ENCODE measurements around the gene IGFLR1. TPM values are rescaled to one million over a fixed set of nuclear protein-coding genes. Genes with fewer than 3 reads are reported as not detected.

The IGFLR1 gene
- total and polyA plus RNA-seq, 2 of the 4 experiments (the other 2 are of a cell fraction), result 0.72 to 2.7 TPM

DNA sequence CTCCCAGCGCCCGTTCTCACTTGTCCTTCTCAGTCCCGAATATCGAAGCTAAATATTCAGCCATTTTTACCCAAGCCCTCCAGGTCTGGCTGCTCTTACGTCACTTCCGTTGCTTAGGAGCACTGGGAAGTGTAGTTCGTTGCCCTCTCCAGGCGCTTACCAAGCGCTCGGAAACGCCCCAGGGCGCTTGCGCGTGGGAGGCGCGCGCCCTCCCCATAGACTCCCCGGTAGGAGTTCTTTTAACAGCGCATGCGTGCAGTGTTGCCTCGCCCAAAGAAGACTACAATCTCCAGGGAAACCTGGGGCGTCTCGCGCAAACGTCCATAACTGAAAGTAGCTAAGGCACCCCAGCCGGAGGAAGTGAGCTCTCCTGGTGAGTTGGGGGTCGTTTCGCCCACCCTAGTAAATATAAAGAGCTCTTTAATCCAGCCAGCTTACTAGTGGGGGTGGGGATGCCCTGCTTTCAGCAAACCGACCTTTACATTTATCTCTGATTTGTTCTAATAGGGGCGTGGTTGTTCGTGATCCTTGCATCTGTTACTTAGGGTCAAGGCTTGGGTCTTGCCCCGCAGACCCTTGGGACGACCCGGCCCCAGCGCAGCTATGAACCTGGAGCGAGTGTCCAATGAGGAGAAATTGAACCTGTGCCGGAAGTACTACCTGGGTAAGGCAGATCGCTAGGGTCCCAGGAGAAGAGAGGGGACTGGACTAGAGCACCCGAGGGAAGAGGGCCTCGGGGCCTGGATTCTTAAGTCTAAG, 3.3 kb upstream of the IGFLR1 start, which contains the start of the genes PSENEN and U2AF1L4:
Gene PSENEN, plus strand, starts transcription at position 324 of the 759 bp plus-strand sequence. Its CDS starts 280 bp downstream, at position 604.
Gene U2AF1L4, minus strand, starts transcription at position 91 of the 759 bp plus-strand sequence. Its CDS starts 27 bp downstream, at position 64.
- peak within 1 kb of the TSS; percentile 89 for H4K91ac ChIP-seq (ENCODE audit: insufficient read depth, low read depth, low read length)
- H4K5ac ChIP-seq (ENCODE audit: low read depth, low read length), result peak within 1 kb of the TSS; percentile 14
- peak within 1 kb of the TSS; percentile 53 for H3K23ac ChIP-seq (ENCODE audit: low read depth, low read length)
- DNase-seq (peak; percentile 100), ATAC-seq (ENCODE audit: low read depth) (peak; percentile 71)
- peak within 1 kb of the TSS; percentile 69 for H3K27ac ChIP-seq (ENCODE audit: insufficient read depth, low read length)
- 0% methylated on average over 17 of the region's 40 CpGs; no CpG with 5 or more reads in 1 of the 2 experiments for WGBS, 2 experiments (ENCODE audit: extremely low coverage in 2 of 2, insufficient read length in 1 of 2)
- peak within 1 kb of the TSS; percentile 31 to 87; a peak in 3 of 4 replicates for H4K8ac ChIP-seq (ENCODE audit: low read depth in 2 of 2, low read length in 2 of 2)
- H3K9me1 ChIP-seq (ENCODE audit: insufficient read depth, low read length), result peaks cover 7% of the 10 kb centered on the region; the same call in 1 of the 2 replicates
- intact Hi-C loops (cut with micrococcal nuclease), result loop anchor here (2.0 kb wide), 2 partner anchors 29 to 75 kb away; no protein-coding TSS in a partner anchor
- peaks cover 4% of the 10 kb centered on the region; the same call in 1 of the 2 replicates for H3K4me1 ChIP-seq (ENCODE audit: control insufficient read depth, insufficient read depth, low read length)
- H2BK20ac ChIP-seq (ENCODE audit: low read depth, low read length), result no peak within 1 kb of the TSS
- no peak within 1 kb of the TSS; the same call in 1 of the 2 replicates for H3K18ac ChIP-seq (ENCODE audit: low read depth, low read length)
- H2AFZ ChIP-seq (replicated peaks; ENCODE audit: low read length, poor library complexity), result peak within 1 kb of the TSS; percentile 97
- H3K79me1 ChIP-seq (ENCODE audit: low read depth in 1 of 2, low read length in 2 of 2), result peaks cover 5 to 50% of the 10 kb centered on the region in 2 experiments; a peak in 3 of 4 replicates
- peak within 1 kb of the TSS; percentile 85 for H3K9ac ChIP-seq (ENCODE audit: low read depth, low read length)
- peak within 1 kb of the TSS; percentile 98 for H2AK9ac ChIP-seq (replicated peaks; ENCODE audit: low read depth, low read length, poor library complexity)
- no peaks in the 10 kb centered on the region for H3K27me3 ChIP-seq (ENCODE audit: control insufficient read depth, insufficient read depth, low read length)
- ChIA-PET POLR2A (ENCODE audit: unreplicated experiment) (interaction anchor here (0.6 kb wide), 1 partner anchor 42 kb away, joined by 11 read pairs; no protein-coding TSS in a partner anchor), CTCF (interaction anchor here (1.0 to 1.4 kb wide), 2 partner anchors 74 to 186 kb away, joined by 3 to 4 read pairs; no protein-coding TSS in a partner anchor)
- H3K36me3 ChIP-seq (ENCODE audit: control insufficient read depth, insufficient read depth, low read length), result no peaks in the 10 kb centered on the region
- H2BK15ac ChIP-seq (ENCODE audit: low read depth, low read length), result no peak within 1 kb of the TSS; the same call in 2 of the 3 replicates
- peak within 1 kb of the TSS; percentile 78 for H2AK5ac ChIP-seq (ENCODE audit: low read depth, low read length)
- H3K56ac ChIP-seq (ENCODE audit: extremely low read depth, insufficient read depth, low read length), result peak within 1 kb of the TSS; percentile 81; the same call in 1 of the 2 replicates
- in situ Hi-C loops (cut with MboI; ENCODE audit: low sequenced_read_pairs), result no loop called here
- BruUV-seq (replicated peaks), result TSS peak; percentile 74
- H3K4me3 ChIP-seq (ENCODE audit: insufficient read depth, low read depth, low read length), result peak within 1 kb of the TSS; percentile 56
- no peaks in the 10 kb centered on the region for H4K20me1 ChIP-seq (ENCODE audit: insufficient read depth, low read length)
- H3K9me3 ChIP-seq (ENCODE audit: control insufficient read depth, insufficient read depth, low read length), result no peaks in the 10 kb centered on the region
- peak within 1 kb of the TSS; percentile 72 for H2BK5ac ChIP-seq (ENCODE audit: low read depth, low read length, poor library complexity, severe bottlenecking)
- dilution Hi-C loops (cut with HindIII; ENCODE audit: low sequenced_read_pairs, unreplicated experiment), result no loop called here
- peak within 1 kb of the TSS; percentile 82 for H3K4ac ChIP-seq (ENCODE audit: low read depth, low read length)
- H2BK120ac ChIP-seq (ENCODE audit: low read depth, low read length), result no peak within 1 kb of the TSS
- H3K4me2 ChIP-seq (ENCODE audit: low read depth, low read length), result peak within 1 kb of the TSS; percentile 81
- peak within 1 kb of the TSS; percentile 88 for H3K14ac ChIP-seq (replicated peaks; ENCODE audit: low read depth, low read length)
- TF ChIP-seq NFE2L2 (IDR thresholded peaks at IDR 0.05; ENCODE audit: low read depth, low read length), result no peak
- peak; percentile 77 for TF ChIP-seq MXI1 (IDR thresholded peaks at IDR 0.05; ENCODE audit: borderline replicate concordance, low read depth, low read length)
- TF ChIP-seq, protein P1, sequence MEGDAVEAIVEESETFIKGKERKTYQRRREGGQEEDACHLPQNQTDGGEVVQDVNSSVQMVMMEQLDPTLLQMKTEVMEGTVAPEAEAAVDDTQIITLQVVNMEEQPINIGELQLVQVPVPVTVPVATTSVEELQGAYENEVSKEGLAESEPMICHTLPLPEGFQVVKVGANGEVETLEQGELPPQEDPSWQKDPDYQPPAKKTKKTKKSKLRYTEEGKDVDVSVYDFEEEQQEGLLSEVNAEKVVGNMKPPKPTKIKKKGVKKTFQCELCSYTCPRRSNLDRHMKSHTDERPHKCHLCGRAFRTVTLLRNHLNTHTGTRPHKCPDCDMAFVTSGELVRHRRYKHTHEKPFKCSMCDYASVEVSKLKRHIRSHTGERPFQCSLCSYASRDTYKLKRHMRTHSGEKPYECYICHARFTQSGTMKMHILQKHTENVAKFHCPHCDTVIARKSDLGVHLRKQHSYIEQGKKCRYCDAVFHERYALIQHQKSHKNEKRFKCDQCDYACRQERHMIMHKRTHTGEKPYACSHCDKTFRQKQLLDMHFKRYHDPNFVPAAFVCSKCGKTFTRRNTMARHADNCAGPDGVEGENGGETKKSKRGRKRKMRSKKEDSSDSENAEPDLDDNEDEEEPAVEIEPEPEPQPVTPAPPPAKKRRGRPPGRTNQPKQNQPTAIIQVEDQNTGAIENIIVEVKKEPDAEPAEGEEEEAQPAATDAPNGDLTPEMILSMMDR (conservative IDR thresholded peaks at IDR 0.05; ENCODE audit: low read depth, low read length), result 0 out of 2 replicates have a peak, but pooled peaks have one; percentile 11
- no peak for TF ChIP-seq FOS (IDR thresholded peaks at IDR 0.05; ENCODE audit: low read depth, low read length)
- TF ChIP-seq POLR2A (IDR thresholded peaks at IDR 0.05; ENCODE audit: low read depth, low read length), result no peak; the same call in 1 of the 2 replicates
- no peak for TF ChIP-seq MAFK (IDR thresholded peaks at IDR 0.05; ENCODE audit: low read depth, low read length)
- TF ChIP-seq RAD21 (IDR thresholded peaks at IDR 0.05; ENCODE audit: low read length), result no peak
- TF ChIP-seq, protein P2, sequence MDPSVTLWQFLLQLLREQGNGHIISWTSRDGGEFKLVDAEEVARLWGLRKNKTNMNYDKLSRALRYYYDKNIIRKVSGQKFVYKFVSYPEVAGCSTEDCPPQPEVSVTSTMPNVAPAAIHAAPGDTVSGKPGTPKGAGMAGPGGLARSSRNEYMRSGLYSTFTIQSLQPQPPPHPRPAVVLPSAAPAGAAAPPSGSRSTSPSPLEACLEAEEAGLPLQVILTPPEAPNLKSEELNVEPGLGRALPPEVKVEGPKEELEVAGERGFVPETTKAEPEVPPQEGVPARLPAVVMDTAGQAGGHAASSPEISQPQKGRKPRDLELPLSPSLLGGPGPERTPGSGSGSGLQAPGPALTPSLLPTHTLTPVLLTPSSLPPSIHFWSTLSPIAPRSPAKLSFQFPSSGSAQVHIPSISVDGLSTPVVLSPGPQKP (IDR thresholded peaks at IDR 0.05; ENCODE audit: borderline replicate concordance, low read depth, low read length), result no peak
- no peak for TF ChIP-seq CHD1 (IDR thresholded peaks at IDR 0.05; ENCODE audit: low read depth, low read length)
- TF ChIP-seq BHLHE40 (IDR thresholded peaks at IDR 0.05; ENCODE audit: low read depth, low read length), result no peak
- TF ChIP-seq RCOR1 (IDR thresholded peaks at IDR 0.05; ENCODE audit: insufficient replicate concordance, low read length), result no peak
- no peak for TF ChIP-seq SMC3 (IDR thresholded peaks at IDR 0.05; ENCODE audit: low read depth, low read length)
- peak; percentile 71 for TF ChIP-seq CEBPB (IDR thresholded peaks at IDR 0.05; ENCODE audit: low read depth, low read length)
- TF ChIP-seq RFX5 (IDR thresholded peaks at IDR 0.05; ENCODE audit: low read depth, low read length), result no peak
- peak; percentile 91 for TF ChIP-seq MAZ (IDR thresholded peaks at IDR 0.05; ENCODE audit: borderline replicate concordance, low read depth, low read length)
